Measurements from ENCODE around the gene CYB5A.
"Not testable (repeated sequence)": the region's sequence is repeated elsewhere in the genome, so short reads cannot be mapped to it uniquely, and the experiment has no call there.

The CYB5A gene, protein sequence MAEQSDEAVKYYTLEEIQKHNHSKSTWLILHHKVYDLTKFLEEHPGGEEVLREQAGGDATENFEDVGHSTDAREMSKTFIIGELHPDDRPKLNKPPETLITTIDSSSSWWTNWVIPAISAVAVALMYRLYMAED

DNA sequence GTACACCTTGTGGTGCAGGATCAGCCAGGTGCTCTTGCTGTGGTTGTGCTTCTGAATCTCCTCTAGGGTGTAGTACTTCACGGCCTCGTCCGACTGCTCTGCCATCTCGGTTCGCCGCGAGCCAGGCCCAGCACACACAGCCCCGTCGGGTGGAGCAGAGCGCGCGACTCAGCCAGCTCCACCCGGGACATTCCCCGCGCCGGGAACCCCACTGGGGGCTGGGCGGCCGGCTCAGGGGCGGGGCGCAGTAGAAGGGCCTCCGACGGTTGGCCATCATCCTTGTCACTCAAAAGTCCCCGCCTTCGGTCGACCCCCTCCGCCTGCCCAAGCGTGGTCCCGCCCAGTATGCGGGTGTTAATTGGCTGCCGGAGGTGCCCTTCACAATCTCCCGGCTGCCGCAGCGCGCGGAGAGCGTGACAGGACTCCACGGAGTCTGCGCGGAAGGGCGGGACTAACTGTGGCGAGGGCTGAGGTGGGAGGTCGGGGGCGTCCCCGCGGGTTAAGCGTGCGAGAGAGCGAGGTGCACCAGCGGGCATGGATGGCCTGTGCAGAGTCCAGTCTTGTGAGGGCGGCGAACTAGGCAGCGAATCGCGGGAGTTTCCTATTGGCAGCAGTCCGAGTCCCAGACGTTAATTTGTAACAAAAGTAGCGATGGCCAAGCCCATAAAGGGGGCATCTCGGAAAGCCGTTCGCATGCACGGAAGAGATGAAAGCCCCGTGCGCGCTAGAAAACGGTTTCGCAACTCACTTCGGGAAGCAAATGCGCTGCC is at the start of gene CYB5A:
Gene CYB5A, minus strand, starts transcription at position 193 of the 770 bp plus-strand sequence. Its CDS starts 88 bp downstream, at position 105.
- DNase-seq, result peak; percentile 98

- DNase-seq, result no peak
Measured at GRCh38 chr18:74337912-74338309, 46.1 kb upstream of the CYB5A start.

GRCh38 chr18:74337155-74337911 is 45.6 kb upstream of the CYB5A start:
- no peak for DNase-seq

GRCh38 chr18:74336656-74337055 is 44.9 kb upstream of the CYB5A start:
- DNase-seq, result no peak

GRCh38 chr18:74334242-74334893 is 42.6 kb upstream of the CYB5A start:
- DNase-seq, result no peak

- DNase-seq, result no peak
Measured at GRCh38 chr18:74333091-74333490, 41.3 kb upstream of the CYB5A start.

DNA sequence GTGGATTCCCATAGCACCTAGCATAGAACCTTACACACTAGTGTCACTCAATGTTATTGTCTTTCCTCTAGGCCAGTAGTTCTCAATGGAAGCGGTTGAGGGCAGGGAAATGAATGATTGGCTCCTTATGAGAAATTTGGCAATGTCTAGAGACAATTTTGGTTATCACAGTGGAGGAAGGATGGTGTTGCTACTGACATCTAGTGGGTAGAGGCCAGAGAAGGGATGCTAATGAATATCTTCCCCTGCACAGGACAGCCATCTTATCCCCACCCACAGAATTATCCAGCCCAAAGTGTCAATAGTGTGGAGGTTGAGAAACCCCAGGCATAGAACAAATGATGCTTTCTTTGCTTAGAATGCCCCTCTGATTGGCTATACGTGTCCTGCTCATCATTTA is 39.6 kb upstream of the CYB5A start:
- no peak for DNase-seq

- DNase-seq, result no peak
Measured at GRCh38 chr18:74329688-74330205, 38.0 kb upstream of the CYB5A start.

DNA sequence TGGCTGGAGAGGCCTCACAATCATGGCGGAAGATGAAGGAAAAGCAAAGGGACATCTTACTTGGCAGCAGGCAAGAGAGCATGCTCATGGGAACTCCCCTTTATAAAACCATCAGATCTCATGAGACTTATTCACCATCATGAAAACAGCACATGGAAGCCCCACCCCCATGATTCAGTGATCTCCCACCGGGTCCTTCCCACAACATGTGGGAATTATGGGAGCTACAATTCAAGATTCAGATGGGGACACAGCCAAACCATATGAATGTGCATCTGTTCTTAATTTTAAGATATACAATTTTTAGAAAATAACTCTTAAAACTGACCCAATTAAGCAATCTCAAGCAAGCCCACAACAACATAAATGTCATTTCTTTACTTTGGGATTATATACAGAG is 36.4 kb upstream of the CYB5A start:
- DNase-seq, result no peak

DNA sequence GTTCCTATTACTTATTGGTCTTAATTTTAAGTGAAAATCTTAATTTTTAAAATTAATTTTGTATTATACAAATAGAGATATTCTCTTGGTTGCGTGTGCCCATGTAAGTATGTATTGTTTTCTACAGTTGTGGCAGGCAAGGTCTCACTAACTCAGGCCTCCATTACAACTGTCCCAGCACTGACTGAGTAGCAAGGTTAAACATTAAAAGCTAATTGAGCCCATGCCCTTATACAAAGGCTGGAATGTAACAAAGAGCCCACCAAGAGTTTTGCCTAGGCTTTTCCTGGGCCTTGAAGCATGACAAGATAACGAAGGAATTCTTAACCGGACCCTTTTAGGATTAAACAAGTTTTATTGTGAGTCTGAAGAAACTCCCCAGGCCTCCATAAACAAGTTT is 35.0 kb upstream of the CYB5A start:
- DNase-seq, result not testable (repeated sequence)

GRCh38 chr18:74326231-74326630 is 34.5 kb upstream of the CYB5A start:
- no peak for DNase-seq

- no peak for DNase-seq
Measured at GRCh38 chr18:74316257-74317170, 24.8 kb upstream of the CYB5A start.

DNA sequence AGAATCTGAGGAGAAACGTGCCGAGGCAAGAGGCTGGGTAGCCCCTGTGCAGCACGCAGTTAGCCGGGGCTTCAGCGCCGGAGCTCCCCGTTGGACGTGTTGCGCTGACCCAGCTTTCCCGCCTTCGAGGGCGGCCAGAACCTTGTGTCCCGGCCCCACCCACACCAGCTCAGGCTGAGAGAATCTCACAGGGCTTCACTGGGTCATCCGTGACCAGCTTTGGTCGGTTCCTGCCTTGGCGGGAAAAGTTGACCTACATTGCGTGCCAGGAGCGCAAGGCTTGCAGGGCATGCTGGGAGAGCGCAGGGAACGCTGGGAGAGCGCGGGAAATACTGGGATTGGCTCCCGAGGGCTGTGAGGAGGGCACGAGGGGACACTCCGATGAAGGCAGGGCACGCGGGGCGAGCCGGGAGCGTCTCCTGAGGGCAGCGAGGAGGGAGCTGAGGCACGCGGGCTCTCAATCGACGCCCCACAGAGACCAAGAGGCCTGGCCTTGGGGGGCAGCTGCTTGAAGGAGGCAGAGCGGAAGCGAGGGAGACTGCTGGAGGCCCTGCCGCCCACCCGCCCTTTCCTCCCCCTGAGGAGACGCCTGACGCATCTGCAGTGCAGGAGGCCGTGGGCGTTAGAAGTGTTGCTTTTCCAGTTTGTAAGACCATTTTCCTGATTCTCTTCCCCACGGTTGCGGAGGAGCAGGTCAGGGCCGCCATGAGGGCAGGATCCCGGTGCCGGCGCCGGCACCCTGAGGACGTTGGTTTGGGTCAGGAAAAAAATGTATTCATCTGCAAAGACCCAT is 23.9 kb upstream of the CYB5A start, which contains the start of gene C18orf63:
Gene C18orf63, plus strand, starts transcription at position 376 of the 793 bp plus-strand sequence. CDS start 2,027 bp downstream, outside the sequence.
- DNase-seq, result no peak

- DNase-seq, result no peak
Measured at GRCh38 chr18:74314759-74315463, 23.1 kb upstream of the CYB5A start.

GRCh38 chr18:74311000-74311399 is 19.2 kb upstream of the CYB5A start:
- DNase-seq, result no peak

DNA sequence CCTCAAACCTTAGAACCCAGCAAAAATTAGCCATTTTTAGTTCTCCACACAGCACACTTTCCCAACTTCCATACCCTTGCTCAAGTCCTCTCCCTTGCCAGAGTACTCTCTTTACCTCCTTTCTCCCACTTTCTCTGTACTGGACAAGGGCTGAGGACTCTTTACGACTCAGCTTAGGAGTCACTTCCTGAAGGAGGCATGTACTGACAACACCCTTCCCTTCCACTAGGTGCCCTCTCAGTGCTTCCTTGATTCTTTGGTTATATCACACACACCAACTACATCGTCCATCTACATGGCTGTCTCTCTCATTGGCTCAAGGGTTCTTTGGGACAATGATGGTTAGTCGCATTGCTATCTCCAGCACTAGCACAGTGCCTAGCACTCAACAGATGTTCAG is 18.6 kb upstream of the CYB5A start:
- DNase-seq, result no peak

GRCh38 chr18:74303936-74304335 is 12.2 kb upstream of the CYB5A start:
- DNase-seq, result no peak

- DNase-seq, result no peak
Measured at GRCh38 chr18:74303306-74303705, 11.5 kb upstream of the CYB5A start.

- no peak for DNase-seq
Measured at GRCh38 chr18:74299746-74300145, 8.0 kb upstream of the CYB5A start.

DNA sequence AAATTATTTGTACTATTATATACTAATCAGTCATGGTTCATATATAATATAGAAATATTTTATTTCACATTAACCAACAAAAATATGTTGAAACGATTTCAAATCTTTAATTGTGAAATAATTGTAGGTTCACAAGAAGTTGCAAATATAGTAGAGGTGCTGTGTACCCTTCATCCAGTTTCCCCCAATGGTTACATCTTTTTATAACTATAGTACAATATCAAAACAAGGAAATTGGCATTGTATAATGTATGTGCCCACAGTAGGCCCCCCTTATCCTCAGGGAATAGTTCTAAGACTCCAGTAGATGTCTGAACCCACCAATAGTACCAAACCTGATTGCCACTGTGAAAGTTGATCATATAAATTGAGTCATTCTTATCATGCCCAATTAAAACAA is 7.4 kb upstream of the CYB5A start:
- no peak for DNase-seq
